ENCODE measurements around the gene SPO11. TPM values are rescaled to one million over a fixed set of nuclear protein-coding genes. Genes with fewer than 3 reads are reported as not detected.

SPO11 gene
- total and polyA plus RNA-seq, 2 experiments from 2014 or later, result not detected

GRCh38 chr20:57378646-57379262 lies 49.2 kb downstream of the SPO11 start:
- in situ Hi-C loops (cut with MboI), result no loop called here
- peaks cover 14% of the 10 kb centered on the region; the same call in 1 of the 2 replicates for H3F3A ChIP-seq (ENCODE audit: insufficient read depth)
- no peak overlapping the region for H3K27ac ChIP-seq
- no peaks in the 10 kb centered on the region for H3K4me1 ChIP-seq (ENCODE audit: insufficient read depth)
- H3K27me3 ChIP-seq (replicated peaks; ENCODE audit: insufficient read depth), result no peaks in the 10 kb centered on the region
- 81 to 84% methylated on average over 4 of the region's 4 CpGs for WGBS, 2 experiments (ENCODE audit: low coverage in 1 of 2, low lambda C conversion rate in 2 of 2, missing lambda C conversion rate in 2 of 2)
- H3K79me2 ChIP-seq (ENCODE audit: insufficient read depth), result no peaks in the 10 kb centered on the region
- no peak for DNase-seq
- H3K4me3 ChIP-seq, result no peak overlapping the region
- no peaks in the 10 kb centered on the region for H3K9me2 ChIP-seq (ENCODE audit: insufficient read depth)
- peaks cover 17% of the 10 kb centered on the region; the same call in 1 of the 2 replicates for H3K36me3 ChIP-seq (ENCODE audit: low read depth)
- H4K20me1 ChIP-seq (ENCODE audit: insufficient read depth), result no peaks in the 10 kb centered on the region
- H3K9ac ChIP-seq, result no peak overlapping the region
- H3K4me2 ChIP-seq (ENCODE audit: unreplicated experiment), result no peak overlapping the region
- TF ChIP-seq EZH2 (IDR thresholded peaks at IDR 0.05; ENCODE audit: insufficient read depth, poor library complexity, severe bottlenecking), result no peak
- TF ChIP-seq EZH2phosphoT487 (IDR thresholded peaks at IDR 0.05; ENCODE audit: insufficient read depth, low read depth), result no peak
- no peaks in the 10 kb centered on the region for H3K9me3 ChIP-seq (ENCODE audit: low read depth)
- H2AFZ ChIP-seq, result no peak overlapping the region

- Histone ChIP-seq H3K79me2 (ENCODE audit: insufficient read depth) (no peaks in the 10 kb centered on the region), H3K4me1 (ENCODE audit: insufficient read depth) (no peaks in the 10 kb centered on the region), H3F3A (ENCODE audit: insufficient read depth) (peaks cover 14% of the 10 kb centered on the region; the same call in 1 of the 2 replicates), H3K9me2 (ENCODE audit: insufficient read depth) (no peaks in the 10 kb centered on the region), H3K27me3 (replicated peaks; ENCODE audit: insufficient read depth) (no peaks in the 10 kb centered on the region), H3K9me3 (ENCODE audit: low read depth) (no peaks in the 10 kb centered on the region), H4K20me1 (ENCODE audit: insufficient read depth) (no peaks in the 10 kb centered on the region), H3K4me3 (no peak overlapping the region), H3K4me2 (ENCODE audit: unreplicated experiment) (no peak overlapping the region), H3K27ac (no peak overlapping the region), H3K36me3 (ENCODE audit: low read depth) (peaks cover 14% of the 10 kb centered on the region; the same call in 1 of the 2 replicates), H3K9ac (no peak overlapping the region), H2AFZ (no peak overlapping the region)
- 76 to 79% methylated on average over 5 of the region's 5 CpGs for WGBS, 2 experiments (ENCODE audit: low coverage in 1 of 2, low lambda C conversion rate in 2 of 2, missing lambda C conversion rate in 2 of 2)
- in situ Hi-C loops (cut with MboI), result no loop called here
- DNase-seq, result no peak
- no peak for TF ChIP-seq EZH2 (IDR thresholded peaks at IDR 0.05; ENCODE audit: insufficient read depth, poor library complexity, severe bottlenecking)
- TF ChIP-seq EZH2phosphoT487 (IDR thresholded peaks at IDR 0.05; ENCODE audit: insufficient read depth, low read depth), result no peak
Measured at GRCh38 chr20:57379263-57379647, 49.7 kb downstream of the SPO11 start.

- 86 to 92% methylated on average over 10 of the region's 10 CpGs for WGBS, 2 experiments (ENCODE audit: low coverage in 1 of 2, low lambda C conversion rate in 2 of 2, missing lambda C conversion rate in 2 of 2)
- no peaks in the 10 kb centered on the region for H3K4me1 ChIP-seq (ENCODE audit: insufficient read depth)
- H2AFZ ChIP-seq, result no peak overlapping the region
- H3K27me3 ChIP-seq (replicated peaks; ENCODE audit: insufficient read depth), result no peaks in the 10 kb centered on the region
- no peaks in the 10 kb centered on the region for H3K9me3 ChIP-seq (ENCODE audit: low read depth)
- no peaks in the 10 kb centered on the region for H3K9me2 ChIP-seq (ENCODE audit: insufficient read depth)
- no peaks in the 10 kb centered on the region for H3K79me2 ChIP-seq (ENCODE audit: insufficient read depth)
- H3K4me3 ChIP-seq, result no peak overlapping the region
- no peak overlapping the region for H3K4me2 ChIP-seq (ENCODE audit: unreplicated experiment)
- peaks cover 14% of the 10 kb centered on the region; the same call in 1 of the 2 replicates for H3F3A ChIP-seq (ENCODE audit: insufficient read depth)
- H3K36me3 ChIP-seq (ENCODE audit: low read depth), result peaks cover 9% of the 10 kb centered on the region; the same call in 1 of the 2 replicates
- no peaks in the 10 kb centered on the region for H4K20me1 ChIP-seq (ENCODE audit: insufficient read depth)
- no peak for DNase-seq
- no peak overlapping the region for H3K9ac ChIP-seq
- in situ Hi-C loops (cut with MboI), result loop anchor here (10.0 kb wide), 2 partner anchors 95 to 825 kb away; no protein-coding TSS in a partner anchor
- no peak for TF ChIP-seq EZH2 (IDR thresholded peaks at IDR 0.05; ENCODE audit: insufficient read depth, poor library complexity, severe bottlenecking)
- no peak for TF ChIP-seq EZH2phosphoT487 (IDR thresholded peaks at IDR 0.05; ENCODE audit: insufficient read depth, low read depth)
- H3K27ac ChIP-seq, result no peak overlapping the region
Measured at GRCh38 chr20:57380081-57380750, 50.6 kb downstream of the SPO11 start.

- no peaks in the 10 kb centered on the region for H4K20me1 ChIP-seq (ENCODE audit: insufficient read depth)
- H3K4me2 ChIP-seq (ENCODE audit: unreplicated experiment), result no peak overlapping the region
- 33 to 34% methylated on average over 20 of the region's 20 CpGs for WGBS, 2 experiments (ENCODE audit: low coverage in 1 of 2, low lambda C conversion rate in 2 of 2, missing lambda C conversion rate in 2 of 2)
- no peak overlapping the region for H3K27ac ChIP-seq
- no peak overlapping the region for H3K4me3 ChIP-seq
- no peaks in the 10 kb centered on the region for H3K4me1 ChIP-seq (ENCODE audit: insufficient read depth)
- no peak for TF ChIP-seq EZH2phosphoT487 (IDR thresholded peaks at IDR 0.05; ENCODE audit: insufficient read depth, low read depth)
- TF ChIP-seq EZH2 (IDR thresholded peaks at IDR 0.05; ENCODE audit: insufficient read depth, poor library complexity, severe bottlenecking), result no peak
- H3K36me3 ChIP-seq (ENCODE audit: low read depth), result no peaks in the 10 kb centered on the region; the same call in 1 of the 2 replicates
- H3F3A ChIP-seq (ENCODE audit: insufficient read depth), result peaks cover 12% of the 10 kb centered on the region; the same call in 1 of the 2 replicates
- no peaks in the 10 kb centered on the region for H3K9me3 ChIP-seq (ENCODE audit: low read depth)
- no peaks in the 10 kb centered on the region for H3K27me3 ChIP-seq (replicated peaks; ENCODE audit: insufficient read depth)
- no peaks in the 10 kb centered on the region for H3K79me2 ChIP-seq (ENCODE audit: insufficient read depth)
- no peak overlapping the region for H3K9ac ChIP-seq
- H2AFZ ChIP-seq, result no peak overlapping the region
- peak; percentile 74 for DNase-seq
- no peaks in the 10 kb centered on the region for H3K9me2 ChIP-seq (ENCODE audit: insufficient read depth)
- in situ Hi-C loops (cut with MboI), result loop anchor here (10.0 kb wide), 2 partner anchors 93 to 823 kb away; no protein-coding TSS in a partner anchor
Measured at GRCh38 chr20:57381596-57382503, 52.2 kb downstream of the SPO11 start.
